Spinal cord (tissue), 10 donors: ENCODE measurements around the gene ITGA11. TPM values are rescaled to one million over a fixed set of nuclear protein-coding genes. Genes with fewer than 3 reads are reported as not detected.

Experiments used
- DNase-seq, 6 donors: peaks; one replicate each; pipeline versions ENCODE4 v3.0.0 to v3.0.0-alpha.2; 2013 to 2015; ENCODE audit warnings: low spot score in 6 of 6, low read depth in 4 of 6
- H3K27ac ChIP-seq: one replicate; pipeline ENCODE4 v1.5.1; 2013; ENCODE audit warnings: low read depth, low read length, control low read depth
- H3K27me3 ChIP-seq: one replicate; pipeline ENCODE4 v1.6.1; 2013; ENCODE audit warnings: low read length; ENCODE audit not compliant: control insufficient read depth, insufficient read depth
- H3K36me3 ChIP-seq: one replicate; pipeline ENCODE4 v1.6.1; 2013; ENCODE audit warnings: low read length; ENCODE audit not compliant: control insufficient read depth, insufficient read depth
- H3K4me1 ChIP-seq: one replicate; pipeline ENCODE4 v1.6.1; 2013; ENCODE audit warnings: low read length; ENCODE audit not compliant: control insufficient read depth, insufficient read depth
- H3K4me3 ChIP-seq: one replicate; pipeline ENCODE4 v1.5.1; 2013; ENCODE audit warnings: low read depth, low read length, control low read depth
- H3K9me3 ChIP-seq: one replicate; pipeline ENCODE4 v1.6.1; 2013; ENCODE audit warnings: low read length; ENCODE audit not compliant: control insufficient read depth, insufficient read depth
- WGBS: methylation state at CpG from one replicate; pipeline ENCODE4 v1.1.5; 2013; ENCODE audit warnings: missing lambda C conversion rate; ENCODE audit not compliant: insufficient coverage; 5-methylcytosine and 5-hydroxymethylcytosine counted together
- polyA plus RNA-seq, 2 donors: library from polyadenylated mRNA; unstranded; fragments of 120-200 nt; gene quantifications; one replicate each; pipeline ENCODE4 v1.2.1, GENCODE V29; 2013; ENCODE audit not compliant: insufficient read length in 2 of 2
- total RNA-seq, 2 donors: library from RNA; depleted of rRNA in 1 of 2; stranded (reverse); fragments of 120-200 nt in 1 of 2; fragments of >200 nt in 1 of 2; gene quantifications; one replicate each; pipeline versions ENCODE4 v1.2.3 to v1.2.4, GENCODE V29; 2013 to 2014
- donor health status: healthy.

ITGA11 gene
- total and polyA plus RNA-seq, 4 donors = 4.8 to 18.7 (median 7.4) TPM

- Histone ChIP-seq H3K27me3 (no peaks in the 10 kb centered on the region), H3K27ac (no peak overlapping the region), H3K4me1 (peaks cover 29% of the 10 kb centered on the region), H3K36me3 (no peaks in the 10 kb centered on the region), H3K4me3 (no peak overlapping the region), H3K9me3 (no peaks in the 10 kb centered on the region)
- DNase-seq = no peak
- 75% methylated on average over 1 of the region's 7 CpGs for WGBS
Measured at GRCh38 chr15:68364028-68364659, 67.8 kb downstream of the ITGA11 start.

- no CpG with 5 or more reads among the region's 2 CpGs for WGBS
- Histone ChIP-seq H3K36me3 (no peaks in the 10 kb centered on the region), H3K4me3 (no peak overlapping the region), H3K4me1 (peaks cover 29% of the 10 kb centered on the region), H3K27ac (no peak overlapping the region), H3K27me3 (no peaks in the 10 kb centered on the region), H3K9me3 (no peaks in the 10 kb centered on the region)
- DNase-seq = no peak
Measured at GRCh38 chr15:68363353-68363752, 68.6 kb downstream of the ITGA11 start.

DNA sequence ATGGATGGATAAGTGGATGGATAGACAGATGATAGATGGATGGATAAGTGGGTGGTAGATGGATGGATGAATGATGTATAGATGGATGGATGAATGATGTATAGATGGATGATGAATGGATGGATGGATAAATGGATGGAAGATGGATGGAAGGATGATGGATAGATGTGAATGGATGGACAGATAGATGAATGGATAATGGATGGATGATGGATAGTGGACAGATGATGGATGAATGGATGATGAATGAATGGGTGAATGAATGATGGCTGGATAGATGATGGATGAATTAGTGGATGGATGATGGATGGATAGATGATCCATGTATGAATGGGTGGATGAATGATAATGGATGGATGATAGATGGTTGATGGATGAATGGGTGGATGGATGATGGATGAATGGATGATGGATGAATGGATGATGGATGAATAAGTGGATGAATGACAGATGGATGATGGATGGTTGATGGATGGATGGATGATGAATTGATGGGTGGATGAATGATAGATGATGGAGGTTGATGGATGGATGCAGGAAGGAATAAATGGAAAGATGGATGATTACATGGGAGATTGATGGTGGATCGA lies 69.3 kb downstream of the ITGA11 start:
- WGBS = 100% methylated on average over 1 of the region's 1 CpG
- Histone ChIP-seq H3K36me3 (no peaks in the 10 kb centered on the region), H3K4me1 (peaks cover 29% of the 10 kb centered on the region), H3K27ac (no peak overlapping the region), H3K27me3 (no peaks in the 10 kb centered on the region), H3K4me3 (no peak overlapping the region), H3K9me3 (no peaks in the 10 kb centered on the region)
- no peak for DNase-seq

DNA sequence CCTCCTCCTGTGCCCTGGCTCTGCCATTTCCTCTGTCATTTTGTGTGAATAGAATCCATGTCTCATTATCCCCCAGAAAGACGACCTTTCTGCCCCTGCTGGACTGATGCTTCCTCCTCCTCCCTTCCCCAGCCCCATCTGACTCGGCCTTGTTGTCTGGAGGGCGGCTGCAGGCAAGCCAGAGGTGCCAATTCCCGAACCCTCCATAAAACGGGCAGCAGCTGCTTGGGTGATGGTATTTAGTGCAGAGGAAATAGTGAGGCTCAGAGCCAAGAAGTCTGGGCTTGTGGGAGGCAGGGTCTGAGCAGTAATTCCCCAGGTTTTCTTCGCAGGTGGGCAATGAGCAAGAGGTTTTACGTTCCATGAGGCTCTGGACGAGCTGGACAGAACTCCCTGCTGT lies 71.2 kb downstream of the ITGA11 start:
- no peaks in the 10 kb centered on the region for H3K27me3 ChIP-seq
- no peak overlapping the region for H3K27ac ChIP-seq
- H3K36me3 ChIP-seq = no peaks in the 10 kb centered on the region
- DNase-seq = no peak
- peaks cover 2% of the 10 kb centered on the region for H3K9me3 ChIP-seq
- H3K4me1 ChIP-seq = peaks cover 25% of the 10 kb centered on the region
- WGBS = 60% methylated on average over 7 of the region's 8 CpGs
- H3K4me3 ChIP-seq = no peak overlapping the region

GRCh38 chr15:68356778-68357177 lies 75.2 kb downstream of the ITGA11 start:
- Histone ChIP-seq H3K4me1 (peaks cover 6% of the 10 kb centered on the region), H3K27ac (no peak overlapping the region)
- WGBS = 84% methylated on average over 4 of the region's 6 CpGs

DNA sequence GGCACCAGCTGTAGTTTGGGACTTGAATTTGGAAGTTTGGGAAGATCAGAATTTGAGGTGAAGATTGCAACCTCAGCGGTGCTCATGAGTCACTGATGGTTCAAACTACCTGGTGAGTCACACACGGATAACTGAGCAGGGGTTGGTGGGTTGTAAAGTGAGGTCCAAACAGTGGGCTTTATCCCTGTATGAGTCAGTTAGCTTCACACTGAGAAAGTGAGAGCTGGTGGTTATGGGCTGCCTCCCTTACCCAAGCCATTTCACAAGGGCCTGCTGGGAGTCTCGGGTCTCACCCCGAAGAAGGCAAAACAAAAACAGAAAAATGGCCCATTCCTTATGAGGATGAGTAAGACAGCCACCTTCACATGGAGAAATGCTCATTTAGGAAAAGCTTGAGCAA lies 77.0 kb downstream of the ITGA11 start:
- no peak overlapping the region for H3K27ac ChIP-seq
- H3K4me1 ChIP-seq = no peaks in the 10 kb centered on the region
- no peaks in the 10 kb centered on the region for H3K27me3 ChIP-seq
- no peak for DNase-seq
- H3K4me3 ChIP-seq = no peak overlapping the region
- no peaks in the 10 kb centered on the region for H3K36me3 ChIP-seq
- 90% methylated on average over 2 of the region's 4 CpGs for WGBS
- peaks cover 2% of the 10 kb centered on the region for H3K9me3 ChIP-seq

More at GRCh38 chr15:68356778-68357177, 75.2 kb downstream of the ITGA11 start:
- peaks cover 2% of the 10 kb centered on the region for H3K9me3 ChIP-seq
- H3K36me3 ChIP-seq = no peaks in the 10 kb centered on the region
- H3K27me3 ChIP-seq = no peaks in the 10 kb centered on the region
- no peak overlapping the region for H3K4me3 ChIP-seq
- DNase-seq = no peak

GRCh38 chr15:68354268-68354667 lies 77.7 kb downstream of the ITGA11 start:
- H3K36me3 ChIP-seq = no peaks in the 10 kb centered on the region
- 94% methylated on average over 2 of the region's 2 CpGs for WGBS

DNA sequence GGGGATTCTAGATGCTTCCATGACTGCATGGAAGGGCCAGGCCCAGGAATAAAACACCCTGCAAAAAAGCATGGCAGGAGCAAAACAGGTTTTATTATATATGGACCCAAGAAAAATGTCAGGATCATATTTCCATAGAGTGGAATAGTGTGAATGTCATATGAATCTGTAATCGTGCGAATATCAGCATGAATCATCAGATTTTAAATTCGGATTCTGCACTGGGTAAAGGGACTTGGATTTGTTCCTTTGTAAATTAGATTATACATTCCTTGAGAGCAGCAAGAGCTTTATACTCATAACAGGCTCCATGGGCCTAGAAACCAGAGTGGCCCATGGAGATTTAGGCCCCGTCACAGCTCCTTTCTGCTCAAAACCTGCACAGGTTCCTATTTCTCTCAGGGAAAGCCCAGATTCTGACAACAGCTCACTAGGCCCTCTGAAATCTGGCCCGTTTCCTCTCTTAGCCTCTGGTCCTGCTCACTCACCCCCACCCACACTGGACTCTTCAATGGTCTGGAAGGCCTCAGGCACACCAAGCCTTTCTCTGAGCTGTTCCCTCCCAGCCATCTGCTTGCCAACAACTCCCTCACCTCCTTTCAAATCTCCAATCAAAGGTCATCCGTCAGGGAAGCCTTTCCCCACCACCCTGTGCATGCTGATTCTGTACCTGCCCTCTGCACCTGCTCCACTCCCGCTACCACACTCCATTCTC lies 78.4 kb downstream of the ITGA11 start:
- peaks cover 2% of the 10 kb centered on the region for H3K9me3 ChIP-seq
- no peaks in the 10 kb centered on the region for H3K36me3 ChIP-seq
- no peaks in the 10 kb centered on the region for H3K27me3 ChIP-seq
- peaks cover 4% of the 10 kb centered on the region for H3K4me1 ChIP-seq
- no peak overlapping the region for H3K4me3 ChIP-seq
- DNase-seq = no peak
- no peak overlapping the region for H3K27ac ChIP-seq
- WGBS = 96% methylated on average over 3 of the region's 7 CpGs

More at GRCh38 chr15:68354268-68354667, 77.7 kb downstream of the ITGA11 start:
- no peak overlapping the region for H3K4me3 ChIP-seq
- H3K27me3 ChIP-seq = no peaks in the 10 kb centered on the region
- DNase-seq = no peak
- no peak overlapping the region for H3K27ac ChIP-seq
- H3K4me1 ChIP-seq = no peaks in the 10 kb centered on the region
- H3K9me3 ChIP-seq = peaks cover 2% of the 10 kb centered on the region

DNA sequence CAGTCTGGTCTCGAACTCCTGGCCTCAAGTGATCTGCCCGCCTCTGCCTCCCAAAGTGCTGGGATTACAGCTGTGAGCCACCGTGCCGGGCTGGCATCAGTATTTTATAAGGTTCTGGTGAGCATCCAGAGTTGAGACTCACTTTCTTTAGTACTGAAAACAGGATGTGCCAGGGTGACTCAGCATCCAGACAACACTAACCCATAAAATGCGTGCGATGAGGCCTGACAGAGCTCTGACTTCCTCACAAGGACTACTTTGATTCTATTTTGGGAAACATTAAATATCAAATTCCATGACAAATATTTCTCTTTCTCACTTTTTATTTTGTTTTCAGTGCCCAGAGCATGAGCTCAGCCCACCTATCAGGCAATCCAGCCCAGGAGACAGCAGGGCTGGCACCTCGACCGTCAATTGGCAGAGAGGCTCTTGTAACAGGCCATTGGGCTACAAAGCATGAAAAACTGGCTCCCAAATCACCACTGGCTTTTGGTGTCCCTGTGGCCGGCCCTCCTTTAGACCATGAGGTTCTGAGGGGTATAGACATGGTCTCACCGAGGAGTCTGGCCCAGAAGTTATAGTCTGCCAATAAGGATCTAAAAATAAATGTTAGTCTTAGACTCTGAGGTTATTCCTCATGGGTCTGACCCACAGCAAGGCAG lies 79.4 kb downstream of the ITGA11 start:
- H3K4me1 ChIP-seq = peaks cover 8% of the 10 kb centered on the region
- H3K9me3 ChIP-seq = peaks cover 2% of the 10 kb centered on the region
- H3K36me3 ChIP-seq = no peaks in the 10 kb centered on the region
- no peak for DNase-seq
- H3K27me3 ChIP-seq = no peaks in the 10 kb centered on the region
- H3K4me3 ChIP-seq = no peak overlapping the region
- WGBS = 86% methylated on average over 7 of the region's 10 CpGs
- no peak overlapping the region for H3K27ac ChIP-seq
